ENCODE results near the gene OASL. TPM values are rescaled to one million over a fixed set of nuclear protein-coding genes. Genes with fewer than 3 reads are reported as not detected.
"Not testable (repeated sequence)": the region's sequence is repeated elsewhere in the genome, so short reads cannot be mapped to it uniquely, and the experiment has no call there.

OASL gene
- total RNA-seq, 6 experiments from 2014 or later, result not detected

DNA sequence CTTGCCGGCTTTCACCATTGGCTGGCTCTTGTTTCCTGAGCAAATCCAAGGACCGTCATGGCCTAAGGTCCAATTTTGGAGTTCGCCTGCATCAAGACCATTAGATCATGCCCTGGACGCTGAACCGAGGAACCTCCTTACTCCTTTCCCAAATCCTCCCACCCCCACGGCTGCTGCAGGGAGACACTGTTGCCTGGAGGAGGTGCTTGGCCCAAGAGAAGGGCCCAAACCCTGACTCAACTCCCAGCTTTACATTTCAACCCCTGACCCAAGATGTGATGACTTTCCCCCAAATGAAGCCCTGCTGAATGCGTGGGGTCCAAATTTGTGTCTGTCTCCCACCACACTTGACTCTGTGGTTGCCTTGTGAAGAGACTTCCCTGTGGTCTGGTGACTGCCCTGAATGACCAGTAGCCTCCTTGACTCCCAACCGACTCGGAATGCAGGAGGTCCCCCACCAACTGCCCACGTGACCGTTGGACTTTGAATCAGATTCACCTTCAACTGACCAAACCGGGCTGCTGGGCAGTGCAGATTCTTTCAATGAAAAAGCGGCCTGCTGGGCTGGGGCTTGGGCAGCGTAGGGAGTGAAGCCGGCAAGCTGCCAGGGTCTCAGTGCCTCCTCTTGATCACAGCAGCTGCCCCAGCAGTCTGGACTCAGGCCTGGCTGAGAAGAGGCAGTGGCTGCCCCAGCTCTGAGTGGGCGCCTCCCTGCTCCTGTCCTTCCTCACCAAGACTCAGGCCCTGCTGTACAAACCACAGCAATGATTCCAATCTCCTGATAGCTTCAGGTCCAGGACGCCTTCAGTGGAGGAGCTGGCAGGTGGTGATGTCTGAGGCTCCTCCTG lies 46.7 kb upstream of the OASL start:
- H3K36me3 Mint-ChIP-seq (ENCODE audit: low read depth), result no peaks in the 10 kb centered on the region
- no peak overlapping the region for H3K27ac Mint-ChIP-seq
- H3K4me3 Mint-ChIP-seq, result no peak overlapping the region
- H3K9me3 Mint-ChIP-seq, result no peaks in the 10 kb centered on the region
- TF ChIP-seq, protein P1, sequence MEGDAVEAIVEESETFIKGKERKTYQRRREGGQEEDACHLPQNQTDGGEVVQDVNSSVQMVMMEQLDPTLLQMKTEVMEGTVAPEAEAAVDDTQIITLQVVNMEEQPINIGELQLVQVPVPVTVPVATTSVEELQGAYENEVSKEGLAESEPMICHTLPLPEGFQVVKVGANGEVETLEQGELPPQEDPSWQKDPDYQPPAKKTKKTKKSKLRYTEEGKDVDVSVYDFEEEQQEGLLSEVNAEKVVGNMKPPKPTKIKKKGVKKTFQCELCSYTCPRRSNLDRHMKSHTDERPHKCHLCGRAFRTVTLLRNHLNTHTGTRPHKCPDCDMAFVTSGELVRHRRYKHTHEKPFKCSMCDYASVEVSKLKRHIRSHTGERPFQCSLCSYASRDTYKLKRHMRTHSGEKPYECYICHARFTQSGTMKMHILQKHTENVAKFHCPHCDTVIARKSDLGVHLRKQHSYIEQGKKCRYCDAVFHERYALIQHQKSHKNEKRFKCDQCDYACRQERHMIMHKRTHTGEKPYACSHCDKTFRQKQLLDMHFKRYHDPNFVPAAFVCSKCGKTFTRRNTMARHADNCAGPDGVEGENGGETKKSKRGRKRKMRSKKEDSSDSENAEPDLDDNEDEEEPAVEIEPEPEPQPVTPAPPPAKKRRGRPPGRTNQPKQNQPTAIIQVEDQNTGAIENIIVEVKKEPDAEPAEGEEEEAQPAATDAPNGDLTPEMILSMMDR (IDR thresholded peaks at IDR 0.05), result no peak
- peaks cover 13% of the 10 kb centered on the region for H3K4me1 Mint-ChIP-seq (ENCODE audit: low read depth)
- H3K27me3 Mint-ChIP-seq (ENCODE audit: insufficient read depth), result peaks cover 13% of the 10 kb centered on the region
- no peak for DNase-seq

DNA sequence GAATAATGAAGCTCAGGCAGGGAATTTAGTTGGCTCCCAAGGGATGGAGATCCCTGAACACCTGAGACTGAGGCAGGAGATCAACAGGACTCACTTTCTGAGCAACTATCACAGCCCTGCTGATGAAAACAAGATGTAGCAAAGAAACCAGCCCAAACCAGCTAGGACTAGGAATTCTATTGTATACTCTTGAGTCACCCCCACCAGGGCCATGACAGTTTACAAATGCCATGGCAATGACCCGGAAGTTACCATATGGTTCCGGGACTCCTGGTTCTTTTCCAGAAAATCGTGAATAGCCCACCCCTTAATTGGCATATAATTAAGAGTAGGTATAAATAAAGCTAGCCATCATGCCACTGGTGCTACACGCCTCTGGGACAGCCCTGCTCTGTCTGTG lies 46.0 kb upstream of the OASL start:
- DNase-seq, result no peak
- no peak overlapping the region for H3K27ac Mint-ChIP-seq
- peaks cover 15% of the 10 kb centered on the region for H3K27me3 Mint-ChIP-seq (ENCODE audit: insufficient read depth)
- peaks cover 13% of the 10 kb centered on the region for H3K4me1 Mint-ChIP-seq (ENCODE audit: low read depth)
- TF ChIP-seq, protein P1 (IDR thresholded peaks at IDR 0.05), result no peak
- no peaks in the 10 kb centered on the region for H3K36me3 Mint-ChIP-seq (ENCODE audit: low read depth)
- H3K9me3 Mint-ChIP-seq, result no peaks in the 10 kb centered on the region
- no peak overlapping the region for H3K4me3 Mint-ChIP-seq

DNA sequence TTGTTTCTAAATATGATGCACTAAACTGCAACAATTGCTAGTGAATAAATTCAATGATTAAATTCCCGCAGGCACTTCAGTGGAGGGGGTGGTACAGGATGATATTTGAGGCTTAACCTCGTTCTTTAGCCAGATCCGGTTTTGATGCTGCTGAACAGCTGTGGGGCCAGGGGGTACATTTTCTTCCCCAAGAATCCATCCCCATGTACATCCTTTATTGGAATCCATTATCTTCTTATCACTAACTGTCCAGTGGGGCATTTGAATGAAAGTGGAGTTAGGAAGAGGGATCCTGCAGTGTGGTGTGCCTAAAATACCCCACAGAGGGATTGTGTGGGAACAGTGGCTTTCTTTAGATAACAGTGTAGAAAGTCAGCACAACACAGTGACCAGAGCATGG lies 45.2 kb upstream of the OASL start:
- no peak overlapping the region for H3K4me3 Mint-ChIP-seq
- peaks cover 13% of the 10 kb centered on the region for H3K4me1 Mint-ChIP-seq (ENCODE audit: low read depth)
- no peak overlapping the region for H3K27ac Mint-ChIP-seq
- no peaks in the 10 kb centered on the region for H3K36me3 Mint-ChIP-seq (ENCODE audit: low read depth)
- peaks cover 16% of the 10 kb centered on the region for H3K27me3 Mint-ChIP-seq (ENCODE audit: insufficient read depth)
- H3K9me3 Mint-ChIP-seq, result no peaks in the 10 kb centered on the region
- DNase-seq, result no peak
- TF ChIP-seq, protein P1 (IDR thresholded peaks at IDR 0.05), result no peak

DNA sequence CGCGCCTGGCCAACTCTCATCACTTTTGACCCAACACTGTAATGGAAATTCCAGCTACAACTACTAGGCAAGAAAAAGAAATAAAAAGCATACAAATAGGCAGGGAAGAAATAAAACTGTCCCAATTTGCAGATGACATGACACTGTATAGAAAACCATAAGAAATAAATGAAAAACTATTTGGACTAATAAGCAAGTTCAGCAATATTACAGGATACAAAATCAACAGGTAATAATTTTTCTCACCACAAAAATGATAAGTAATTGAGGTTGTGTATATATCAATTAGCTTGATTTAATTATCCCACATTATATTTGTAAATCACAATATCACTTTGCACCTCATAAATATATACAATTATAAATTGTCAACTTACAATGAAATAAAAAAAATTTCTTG lies 41.9 kb upstream of the OASL start:
- no peaks in the 10 kb centered on the region for H3K9me3 Mint-ChIP-seq
- H3K4me1 Mint-ChIP-seq (ENCODE audit: low read depth), result no peaks in the 10 kb centered on the region
- no peak overlapping the region for H3K4me3 Mint-ChIP-seq
- H3K27ac Mint-ChIP-seq, result no peak overlapping the region
- DNase-seq, result no peak
- H3K27me3 Mint-ChIP-seq (ENCODE audit: insufficient read depth), result peaks cover 13% of the 10 kb centered on the region
- TF ChIP-seq, protein P1 (IDR thresholded peaks at IDR 0.05), result no peak
- H3K36me3 Mint-ChIP-seq (ENCODE audit: low read depth), result no peaks in the 10 kb centered on the region

DNA sequence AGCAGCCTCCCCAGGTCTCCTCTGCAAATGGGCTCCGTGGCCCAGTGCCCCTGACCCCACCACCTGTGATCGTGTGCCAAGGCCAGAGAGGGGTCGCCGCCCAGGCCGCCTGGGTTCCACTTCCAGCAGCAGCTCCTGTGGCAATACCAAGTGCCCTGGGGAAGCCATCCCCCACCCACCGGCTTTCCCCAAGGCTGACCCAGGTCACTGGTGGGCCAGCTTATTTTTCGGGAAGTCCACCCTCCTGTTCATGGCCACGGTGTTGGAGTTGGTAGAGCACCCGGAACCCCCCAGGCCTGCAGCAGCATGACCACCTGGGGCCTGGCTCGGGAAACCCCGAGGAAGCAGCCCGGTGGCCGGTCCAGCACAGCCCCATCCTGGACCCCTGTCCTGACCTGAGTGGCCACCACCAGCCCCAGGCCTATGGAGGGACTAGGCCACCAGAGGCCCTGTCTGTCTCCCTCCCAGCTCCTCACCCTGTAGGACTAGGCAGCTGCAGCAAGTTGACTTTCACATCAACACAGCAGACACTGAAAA lies 40.8 kb upstream of the OASL start:
- TF ChIP-seq, protein P1 (IDR thresholded peaks at IDR 0.05), result no peak
- Mint-ChIP-seq H3K36me3 (ENCODE audit: low read depth) (no peaks in the 10 kb centered on the region), H3K27me3 (ENCODE audit: insufficient read depth) (peaks cover 13% of the 10 kb centered on the region), H3K4me3 (no peak overlapping the region), H3K27ac (no peak overlapping the region), H3K4me1 (ENCODE audit: low read depth) (no peaks in the 10 kb centered on the region), H3K9me3 (no peaks in the 10 kb centered on the region)
- DNase-seq, result no peak

DNA sequence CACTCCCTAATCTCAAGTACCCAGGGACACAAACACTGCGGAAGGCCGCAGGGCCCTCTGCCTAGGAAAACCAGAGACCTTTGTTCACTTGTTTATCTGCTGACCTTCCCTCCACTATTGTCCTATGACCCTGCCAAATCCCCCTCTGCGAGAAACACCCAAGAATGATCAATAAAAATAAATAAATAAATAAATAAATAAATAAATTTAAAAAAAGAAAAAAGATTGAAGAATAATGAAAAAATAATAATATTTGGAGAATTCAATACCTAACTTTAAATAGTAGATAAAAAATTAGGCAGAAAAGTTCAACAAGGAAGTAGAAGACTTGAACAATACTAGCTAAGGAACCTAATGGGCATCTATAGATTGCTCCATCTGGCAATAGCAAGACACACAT lies 38.4 kb upstream of the OASL start:
- H3K27me3 Mint-ChIP-seq (ENCODE audit: insufficient read depth), result peaks cover 13% of the 10 kb centered on the region
- DNase-seq; H3K9me3 Mint-ChIP-seq; H3K4me1 Mint-ChIP-seq (ENCODE audit: low read depth); H3K36me3 Mint-ChIP-seq (ENCODE audit: low read depth); H3K27ac Mint-ChIP-seq; H3K4me3 Mint-ChIP-seq: not testable (repeated sequence)

DNA sequence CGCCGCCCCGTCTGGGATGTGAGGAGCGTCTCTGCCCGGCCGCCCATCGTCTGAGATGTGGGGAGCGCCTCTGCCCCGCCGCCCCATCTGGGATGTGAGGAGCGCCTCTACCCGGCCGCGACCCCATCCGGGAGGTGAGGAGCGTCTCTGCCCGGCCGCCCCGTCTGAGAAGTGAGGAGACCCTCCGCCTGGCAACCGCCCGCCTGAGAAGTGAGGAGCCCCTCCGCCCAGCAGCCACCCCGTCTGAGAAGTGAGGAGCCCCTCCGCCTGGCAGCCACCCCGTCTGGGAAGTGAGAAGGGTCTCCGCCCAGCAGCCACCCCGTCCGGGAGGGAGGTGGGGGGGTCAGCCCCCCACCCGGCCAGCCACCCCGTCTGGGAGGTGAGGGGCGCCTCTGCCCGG lies 36.9 kb upstream of the OASL start:
- peaks cover 19% of the 10 kb centered on the region for H3K27me3 Mint-ChIP-seq (ENCODE audit: insufficient read depth)
- not testable (repeated sequence) for H3K27ac Mint-ChIP-seq; H3K9me3 Mint-ChIP-seq; H3K36me3 Mint-ChIP-seq (ENCODE audit: low read depth); H3K4me1 Mint-ChIP-seq (ENCODE audit: low read depth); DNase-seq; H3K4me3 Mint-ChIP-seq

Data from HFFc6 (cell line).